Umbilical cord (tissue), 2 donors: Measurements from ENCODE around the gene TPST1. TPM values are rescaled to one million over a fixed set of nuclear protein-coding genes. Genes with fewer than 3 reads are reported as not detected.
"Not testable (repeated sequence)": the region's sequence is repeated elsewhere in the genome, so short reads cannot be mapped to it uniquely, and the experiment has no call there.

Experiments
- DNase-seq: peaks from one replicate; pipeline ENCODE4 v3.0.0-alpha.2; 2015; ENCODE audit warnings: low spot score
- total RNA-seq: library from RNA; depleted of rRNA; stranded (reverse); fragments of >200 nt; gene quantifications from one replicate; pipeline ENCODE4 v1.2.3, GENCODE V29; 2014; ENCODE audit warnings: low replicate concordance; ENCODE audit not compliant: insufficient read depth

The TPST1 gene
- total RNA-seq, 1 donor from 2014 or later = 88.1 TPM

GRCh38 chr7:66331883-66332282 is 126.7 kb downstream of the TPST1 start:
- DNase-seq = no peak

DNA sequence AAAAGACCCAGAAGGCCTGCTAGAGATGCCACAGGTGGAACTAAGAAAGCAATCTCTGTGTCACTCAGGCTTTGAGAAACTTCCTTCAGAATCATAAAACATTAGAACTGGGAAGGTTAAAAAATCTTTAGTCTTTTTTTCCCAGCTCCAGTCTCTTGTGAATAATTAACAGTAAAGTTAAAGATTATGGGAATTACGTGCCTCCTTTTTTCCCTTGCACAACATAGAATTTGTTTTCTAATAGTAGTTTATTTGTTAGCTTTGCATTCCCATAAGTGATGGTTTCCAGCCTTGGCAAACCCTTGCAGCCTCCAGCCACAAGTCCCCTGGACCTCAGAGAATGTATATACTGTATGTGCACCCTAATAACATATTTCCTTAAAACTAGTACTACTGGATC is 128.3 kb downstream of the TPST1 start:
- DNase-seq = no peak

DNA sequence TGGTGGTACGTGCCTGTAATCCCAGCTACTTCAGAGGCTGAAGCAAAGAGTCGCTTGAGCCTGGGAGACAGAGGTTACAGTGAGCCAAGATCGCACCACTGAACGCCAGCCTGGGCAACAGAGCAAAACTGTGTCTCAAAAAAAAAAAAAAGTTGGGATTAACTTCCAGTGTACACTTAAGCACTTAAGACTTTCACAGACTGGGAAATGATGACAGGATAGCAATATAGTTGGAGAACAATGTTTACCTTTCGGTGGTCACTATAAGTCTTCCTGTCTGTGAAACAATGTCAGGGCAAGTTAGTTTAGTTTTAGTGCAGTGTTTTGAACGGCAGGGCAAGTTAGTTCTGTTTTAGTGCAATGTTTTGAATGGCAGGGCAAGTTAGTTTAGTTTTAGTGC is 130.2 kb downstream of the TPST1 start:
- no peak for DNase-seq

GRCh38 chr7:66336760-66337159 is 131.6 kb downstream of the TPST1 start:
- no peak for DNase-seq

DNA sequence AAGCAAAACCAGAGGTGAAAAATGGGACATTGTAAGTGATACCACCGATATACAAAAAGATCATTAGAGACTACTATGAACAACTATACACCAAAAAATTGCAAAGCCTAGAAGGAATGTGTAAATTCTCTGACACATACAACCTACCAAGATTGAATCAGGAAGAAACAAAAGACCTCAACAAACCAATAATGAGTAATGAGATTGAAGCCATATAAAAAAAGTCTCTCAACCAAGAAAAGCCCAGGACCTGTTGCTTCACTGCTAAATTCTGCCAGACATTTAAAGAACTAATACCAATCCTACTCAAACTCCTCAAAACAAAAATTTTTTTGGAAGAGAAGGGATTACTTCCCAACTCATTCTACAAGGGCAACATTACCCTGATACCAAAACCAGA is 134.0 kb downstream of the TPST1 start:
- no peak for DNase-seq

GRCh38 chr7:66344166-66344565 is 139.0 kb downstream of the TPST1 start:
- DNase-seq = peak; percentile 38

- DNase-seq = peak; percentile 76
These were observed 143.4 kb downstream of the TPST1 start for GRCh38 chr7:66348531-66348930.

DNA sequence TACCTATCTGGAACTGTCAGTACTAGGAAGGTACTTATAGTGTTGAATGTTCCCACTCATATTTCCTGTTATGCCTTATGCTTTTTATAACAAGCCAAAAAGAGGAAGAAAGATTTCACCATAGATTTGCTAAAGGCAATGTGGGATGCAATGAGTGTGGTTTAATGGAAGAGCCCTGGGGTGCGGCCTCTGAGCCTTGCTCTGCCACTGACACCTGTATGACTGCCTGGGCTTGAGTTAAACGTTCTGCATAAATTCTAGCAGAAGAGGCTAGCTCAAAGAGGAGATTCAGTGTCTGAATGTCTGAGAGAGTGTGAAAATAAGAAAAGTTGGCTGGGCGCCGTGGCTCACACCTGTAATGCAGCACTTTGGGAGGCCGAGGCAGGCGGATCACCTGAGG is 143.8 kb downstream of the TPST1 start:
- DNase-seq = no peak

- DNase-seq = peak; percentile 9
These were observed 146.9 kb downstream of the TPST1 start for GRCh38 chr7:66352071-66352470.

GRCh38 chr7:66353547-66353946 is 148.4 kb downstream of the TPST1 start:
- DNase-seq = no peak

- DNase-seq = no peak
These were observed 150.6 kb downstream of the TPST1 start for GRCh38 chr7:66355756-66356155.

- no peak for DNase-seq
These were observed 151.2 kb downstream of the TPST1 start for GRCh38 chr7:66356277-66356721.

DNA sequence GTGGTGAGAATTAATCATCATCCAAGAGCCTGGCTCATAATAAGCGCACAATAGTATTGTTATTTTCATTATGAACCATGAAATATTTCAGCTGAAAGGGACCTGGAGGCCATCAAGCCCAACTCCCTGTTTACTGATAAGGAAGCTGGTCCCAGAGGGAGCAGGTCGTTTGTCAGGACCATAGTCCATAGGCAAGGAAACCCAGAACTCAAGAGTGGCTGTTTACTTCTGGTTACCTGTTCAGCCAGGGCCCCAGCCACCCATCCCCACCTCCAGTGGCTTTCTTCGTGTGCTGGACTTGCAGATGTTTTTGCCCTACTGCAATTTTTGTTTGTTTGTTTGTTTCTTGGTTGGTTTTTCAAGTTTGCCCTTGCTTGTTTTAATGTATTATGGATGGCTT is 152.0 kb downstream of the TPST1 start:
- DNase-seq = no peak

- peak; percentile 55 for DNase-seq
These were observed 154.6 kb downstream of the TPST1 start for GRCh38 chr7:66359656-66360211.

DNA sequence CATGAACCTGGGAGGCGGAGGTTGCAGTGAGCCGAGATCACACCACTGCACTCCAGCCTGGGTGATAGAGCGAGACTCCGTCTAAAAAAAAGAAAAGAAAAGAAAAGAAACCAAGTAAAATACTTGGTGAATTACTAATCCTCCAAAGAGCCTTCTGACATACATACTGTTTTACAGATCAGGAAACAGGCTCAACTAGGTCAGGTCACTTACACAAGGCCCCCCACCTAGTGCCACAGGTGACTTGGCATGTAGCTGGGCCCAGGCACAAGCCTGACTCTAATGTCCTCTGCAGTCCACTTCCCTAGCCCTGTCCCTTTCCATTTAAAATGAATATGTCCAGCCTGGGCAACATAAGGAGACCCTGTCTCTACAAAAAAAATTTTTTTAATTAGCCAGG is 157.0 kb downstream of the TPST1 start:
- DNase-seq = no peak

DNA sequence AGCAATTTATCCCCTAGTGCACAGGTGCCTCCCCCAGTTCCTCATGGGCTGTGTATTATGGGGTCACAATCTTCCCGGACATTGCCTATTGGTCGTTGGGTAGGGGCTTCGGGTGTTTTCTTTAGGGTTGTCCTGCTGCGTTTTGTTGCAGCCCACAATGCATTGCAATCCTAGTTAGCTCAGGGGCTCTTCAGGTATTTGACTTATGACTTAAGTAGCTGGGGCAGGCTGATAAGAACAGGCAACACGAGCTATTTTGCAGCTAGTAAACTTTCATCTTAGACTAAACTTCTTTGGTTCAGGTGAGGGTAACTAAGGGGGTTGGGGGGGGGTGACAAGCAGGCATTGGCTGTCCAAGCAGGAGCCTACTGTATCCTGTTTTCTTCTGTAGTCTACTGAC is 158.5 kb downstream of the TPST1 start:
- no peak for DNase-seq

DNA sequence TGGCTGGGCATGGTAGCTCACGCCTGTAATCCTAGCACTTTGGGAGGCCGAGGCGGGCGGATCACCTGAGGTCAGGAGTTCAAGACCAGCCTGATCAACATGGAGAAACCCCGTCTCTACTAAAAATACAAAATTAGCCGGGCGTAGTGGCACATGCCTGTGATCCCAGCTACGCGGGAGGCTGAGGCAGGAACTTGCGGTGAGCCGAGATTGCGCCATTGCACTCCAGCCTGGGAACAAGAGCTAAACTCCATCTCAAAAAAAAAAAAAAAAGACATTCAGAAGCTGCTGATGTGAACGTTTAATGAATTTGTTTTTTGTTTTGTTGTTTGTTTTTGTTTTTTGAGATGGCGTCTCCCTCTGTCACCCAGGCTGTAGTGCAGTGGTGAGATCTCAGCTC is 159.9 kb downstream of the TPST1 start:
- not testable (repeated sequence) for DNase-seq

DNA sequence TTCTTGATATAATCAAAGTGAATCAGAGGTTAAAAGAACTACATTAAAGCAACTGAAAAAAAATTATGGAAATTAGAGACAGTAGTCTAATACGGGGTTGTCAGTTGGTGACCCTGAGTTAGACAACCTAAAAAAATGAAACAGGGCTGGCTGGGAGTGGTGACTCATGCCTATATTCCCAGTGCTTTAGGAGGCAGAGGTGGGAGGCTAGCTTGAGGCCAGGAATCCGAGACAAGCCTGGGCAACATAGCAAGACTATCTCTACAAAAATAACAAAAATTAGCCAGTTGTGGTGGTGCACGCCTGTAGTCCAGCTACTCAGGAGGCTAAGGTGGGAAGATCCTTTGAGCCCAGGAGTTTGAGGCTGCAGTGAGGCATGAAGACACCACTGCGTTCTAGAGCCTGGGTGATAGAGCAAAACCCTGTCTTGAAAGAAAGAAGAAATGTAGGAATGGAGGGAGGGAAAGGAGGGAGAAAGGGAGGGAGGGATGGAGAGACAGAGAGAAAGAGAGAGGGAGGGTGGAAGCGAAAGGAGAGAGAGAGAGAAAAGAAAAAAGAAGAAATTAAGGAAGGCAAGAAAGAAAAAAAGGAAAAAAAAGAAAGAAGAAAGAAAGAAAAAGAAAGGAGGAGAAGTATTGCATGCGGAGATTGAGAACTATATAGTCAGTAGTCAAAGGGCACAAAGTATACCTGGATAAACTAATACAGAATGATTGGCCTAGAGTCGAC is 166.1 kb downstream of the TPST1 start:
- no peak for DNase-seq

DNA sequence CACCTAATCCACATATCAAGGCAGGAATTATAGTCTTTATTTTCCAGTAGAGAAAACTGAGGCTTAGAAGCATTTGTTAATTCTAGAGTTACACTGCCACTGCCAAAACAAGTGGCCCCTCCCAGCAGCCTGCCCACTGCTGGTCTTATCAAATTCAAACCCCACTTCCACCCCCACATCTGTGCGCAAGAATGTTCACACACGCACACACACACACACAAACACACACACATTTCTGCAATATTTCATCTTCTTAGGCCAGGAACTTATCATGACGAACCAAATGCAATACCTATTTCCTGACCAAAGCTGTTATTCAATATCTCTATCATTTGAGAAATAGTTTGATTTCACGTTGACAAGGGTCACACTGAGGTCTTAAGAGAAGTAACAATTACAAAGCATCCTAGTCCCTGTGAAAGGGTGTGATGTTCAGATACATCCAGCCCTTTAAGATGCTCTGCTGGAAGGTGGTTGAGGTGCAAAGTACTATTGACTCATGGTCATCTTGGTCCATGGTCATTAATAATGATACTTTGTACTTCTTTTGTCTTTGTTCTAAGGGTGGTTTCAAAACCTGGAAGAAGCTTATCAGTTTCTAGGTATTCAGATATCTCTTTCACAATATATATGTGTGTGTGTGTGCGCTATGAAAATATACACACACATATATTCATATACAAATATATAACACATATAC is 169.2 kb downstream of the TPST1 start:
- not testable (repeated sequence) for DNase-seq

DNA sequence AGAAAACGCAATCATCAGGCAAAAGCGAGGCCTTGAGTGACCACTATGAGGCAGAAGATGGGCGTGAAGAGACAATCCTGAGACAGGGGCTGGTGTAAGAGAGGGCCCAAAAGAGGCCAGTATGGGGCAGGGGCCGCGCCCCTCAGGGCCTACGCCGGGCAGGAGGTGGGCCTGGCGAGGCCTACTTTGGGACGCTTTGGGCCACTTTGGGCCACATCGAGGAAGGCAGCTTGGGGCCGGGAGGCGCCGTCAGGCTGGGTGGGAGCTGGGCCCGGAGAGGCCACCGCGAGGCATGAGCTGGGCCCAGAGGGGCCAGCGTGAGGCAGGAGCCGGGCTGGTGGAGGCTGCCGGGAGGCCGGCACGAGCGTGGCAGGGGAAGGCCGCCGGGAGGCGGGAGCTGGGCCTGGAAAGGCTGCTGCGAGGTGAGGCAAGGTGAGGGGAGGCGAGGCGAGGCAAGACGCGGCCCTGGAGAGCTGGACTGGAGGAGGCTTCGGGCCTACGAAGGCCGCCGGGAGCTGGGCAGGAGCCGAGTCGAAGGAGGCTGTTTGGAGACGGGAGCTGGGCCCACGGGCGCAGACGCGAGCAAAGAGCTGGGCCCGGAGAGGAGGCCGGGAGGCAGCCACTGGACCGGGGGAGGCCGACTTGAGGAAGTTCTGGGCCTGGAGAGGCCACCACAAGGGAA is 171.3 kb downstream of the TPST1 start:
- no peak for DNase-seq

- no peak for DNase-seq
These were observed 171.9 kb downstream of the TPST1 start for GRCh38 chr7:66377045-66377444.

- DNase-seq = no peak
These were observed 172.6 kb downstream of the TPST1 start for GRCh38 chr7:66377714-66378113.
